ELF-1 (cell line): ENCODE data around the gene CCNY.

ENCODE experiments used
- DNase-seq: peaks from one replicate; pipeline ENCODE4 v3.0.0-alpha.2; 2016; ENCODE audit warnings: low read depth, low spot score

Gene CCNY

DNA sequence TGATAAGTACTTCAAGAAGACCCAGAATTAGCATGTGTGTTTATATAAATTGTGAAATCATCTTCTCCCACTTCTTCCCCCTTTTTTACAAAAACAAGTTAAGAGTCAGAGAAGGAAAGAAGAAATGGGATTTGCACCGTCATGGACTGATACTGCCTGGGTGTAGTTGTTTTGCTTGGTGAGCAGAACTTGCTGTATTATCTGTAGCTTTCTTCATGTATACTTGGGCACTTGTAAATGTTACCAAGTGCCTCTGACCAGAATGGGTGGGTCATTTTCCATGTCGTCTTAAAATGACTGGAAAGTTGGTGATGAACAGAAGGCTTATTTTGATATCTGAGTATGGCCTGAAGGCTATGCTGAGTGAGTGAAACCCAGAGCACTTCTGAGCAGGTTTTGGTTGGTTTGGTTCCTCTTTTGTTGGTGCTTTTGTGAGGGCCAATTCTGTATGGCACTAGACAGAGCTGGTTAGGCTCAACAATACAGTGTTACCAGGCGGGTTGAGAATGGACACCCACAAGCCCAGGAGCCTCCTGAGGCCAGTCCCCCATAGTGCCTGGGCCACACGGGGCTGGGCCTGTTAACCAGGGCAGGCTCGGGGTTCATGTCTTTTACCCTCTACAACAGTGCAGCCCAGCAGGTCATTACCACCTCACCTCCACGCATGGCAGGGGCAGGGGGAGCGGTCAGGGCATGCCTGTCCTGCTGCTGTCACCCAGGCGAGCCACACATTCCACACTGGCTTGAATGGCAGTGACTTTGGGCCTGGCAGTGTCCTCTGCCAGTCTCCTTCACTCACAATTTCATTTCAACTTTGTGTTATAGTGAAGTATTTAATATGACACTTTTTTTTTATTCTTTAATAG, 115.1 kb downstream of the CCNY start:
- no peak for DNase-seq

DNA sequence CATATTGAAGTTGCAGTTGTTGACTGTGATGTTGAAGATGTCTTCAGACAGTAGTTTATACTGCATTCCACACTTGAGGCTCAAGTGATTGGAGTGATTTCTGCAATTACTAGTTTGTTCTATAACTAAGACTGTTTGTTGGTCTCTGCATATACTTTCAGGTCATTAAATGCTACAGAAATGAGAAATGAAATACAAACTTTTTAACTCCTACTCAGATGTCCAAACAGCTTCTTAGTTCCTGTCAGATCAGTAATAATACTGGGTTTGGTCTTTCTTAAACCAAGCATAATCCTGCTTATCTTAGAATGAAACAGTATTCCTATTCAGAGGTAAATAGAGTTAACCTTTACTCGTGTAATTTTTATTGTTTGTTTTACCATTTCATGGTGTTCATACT, 115.9 kb downstream of the CCNY start:
- DNase-seq: no peak

DNA sequence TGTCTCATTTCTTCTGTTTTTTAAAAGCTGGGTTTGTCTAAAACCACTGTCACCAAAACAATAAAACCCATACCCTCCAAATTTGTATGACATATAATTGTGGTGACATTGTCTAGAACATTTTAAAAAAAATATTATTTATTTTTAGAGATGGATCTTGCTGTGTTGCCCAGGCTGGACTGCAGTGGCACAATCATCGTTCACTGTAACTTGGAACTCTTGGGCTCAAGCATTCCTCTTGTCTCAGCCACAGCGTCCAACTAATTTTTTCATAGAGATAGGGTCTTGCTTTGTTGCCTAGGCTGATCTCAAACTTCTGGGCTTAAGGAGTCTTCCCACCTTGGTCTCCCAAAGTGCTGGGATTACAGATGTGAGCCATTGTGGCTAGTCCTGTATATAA, 116.5 kb downstream of the CCNY start:
- no peak for DNase-seq

DNA sequence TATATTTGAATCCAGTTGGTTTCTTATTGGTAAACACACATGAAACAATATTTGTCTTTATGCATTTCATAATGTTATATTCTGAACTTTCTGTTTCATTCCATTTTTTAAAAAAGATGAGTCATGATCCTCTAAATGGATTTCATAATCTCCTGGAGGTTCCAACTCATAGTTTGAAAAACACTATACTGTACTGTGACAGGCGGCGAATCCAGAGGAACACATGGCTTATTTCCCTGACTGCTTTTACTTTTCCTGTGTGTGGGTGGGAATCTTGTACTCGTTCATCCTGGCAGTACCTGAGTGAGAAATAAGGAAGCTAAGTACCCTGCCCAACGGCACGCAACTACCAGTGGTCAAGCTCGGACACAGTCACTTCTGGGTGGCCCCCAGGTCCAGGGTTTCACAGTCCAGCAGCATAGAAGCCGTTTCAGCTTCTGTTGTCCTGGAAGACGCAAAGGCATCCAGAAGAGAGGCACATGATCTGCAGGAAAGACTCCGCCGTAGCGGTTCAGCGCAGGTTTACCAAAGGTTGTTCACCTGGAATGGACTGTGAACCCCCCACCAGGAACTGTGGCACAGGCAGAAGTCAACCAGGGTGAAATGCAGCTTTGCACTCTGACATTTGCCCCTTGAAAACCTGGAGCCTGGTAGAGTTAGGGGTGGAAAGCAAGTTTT, 117.7 kb downstream of the CCNY start:
- no peak for DNase-seq

DNA sequence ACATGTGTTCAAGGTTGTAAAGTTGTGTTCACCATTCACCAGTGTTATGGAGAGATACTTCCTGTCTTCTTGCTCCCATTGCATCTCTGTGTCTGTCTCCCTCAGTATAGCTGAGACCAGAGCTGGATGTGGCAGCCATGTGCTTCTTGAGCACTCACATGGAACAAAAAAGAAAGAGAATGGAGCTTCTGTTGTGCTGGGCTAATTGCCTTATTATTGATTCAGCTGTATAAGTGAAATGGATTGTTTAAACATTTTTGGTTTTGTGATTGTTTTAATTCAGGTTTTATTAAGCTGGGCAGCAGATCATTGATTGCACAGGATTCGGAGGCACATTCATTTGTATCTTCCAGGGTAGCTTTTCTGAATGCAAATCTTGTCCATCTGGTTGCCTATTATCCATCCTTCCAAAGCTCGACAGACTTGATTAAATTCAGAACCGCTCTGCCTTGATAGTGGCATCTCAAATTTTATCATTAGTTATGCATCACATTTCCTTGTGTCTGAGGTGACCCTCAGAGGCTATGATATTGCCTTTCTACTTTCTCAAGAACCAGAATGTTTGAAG, 119.9 kb downstream of the CCNY start:
- DNase-seq: no peak

GRCh38 chr10:35456784-35457183, 120.5 kb downstream of the CCNY start:
- DNase-seq: no peak

DNA sequence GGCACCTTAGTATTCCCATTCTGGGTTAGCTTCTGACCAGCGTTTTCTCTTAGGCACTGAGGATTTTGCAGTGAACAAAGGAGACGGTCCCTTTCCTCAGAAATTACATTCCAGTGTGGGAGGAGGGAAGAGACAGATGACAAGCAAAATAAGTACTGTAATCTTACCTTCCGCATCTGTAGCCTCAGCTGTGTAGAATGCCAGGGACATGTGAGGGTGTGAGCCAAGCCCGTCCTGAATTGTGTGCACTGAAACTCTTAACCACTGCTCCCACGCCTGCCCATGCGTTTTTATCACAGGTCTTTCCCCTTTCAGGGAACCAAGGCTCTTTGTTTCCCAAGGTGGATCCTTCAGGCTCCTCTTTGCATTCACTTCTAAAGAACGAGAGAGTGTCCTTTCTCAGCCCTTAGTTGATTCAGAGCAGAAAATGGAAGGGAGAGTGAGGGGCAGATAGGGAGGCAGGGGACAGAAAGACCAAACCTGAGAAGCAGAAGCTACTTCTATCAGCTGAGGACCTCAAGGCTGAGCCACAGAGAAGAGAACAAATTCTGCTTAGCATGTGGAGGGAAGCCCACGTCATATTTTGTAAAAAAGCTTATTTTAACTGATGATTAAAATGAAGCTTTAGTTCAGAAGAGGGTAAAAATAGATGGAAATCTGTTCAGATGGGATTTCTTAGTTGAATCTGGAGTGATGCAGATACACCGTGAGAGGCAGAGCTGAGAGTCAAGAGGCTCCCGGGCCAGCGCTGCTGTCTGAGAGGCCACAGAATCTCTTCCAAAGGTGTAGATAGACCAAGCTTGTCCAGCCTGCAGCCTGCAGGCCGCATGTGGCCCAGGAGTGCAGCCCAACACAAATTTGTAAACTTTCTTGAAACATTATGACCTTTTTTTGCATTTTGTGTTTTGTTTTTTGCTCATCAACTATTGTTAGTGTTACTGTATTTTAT, 122.5 kb downstream of the CCNY start:
- no peak for DNase-seq

DNA sequence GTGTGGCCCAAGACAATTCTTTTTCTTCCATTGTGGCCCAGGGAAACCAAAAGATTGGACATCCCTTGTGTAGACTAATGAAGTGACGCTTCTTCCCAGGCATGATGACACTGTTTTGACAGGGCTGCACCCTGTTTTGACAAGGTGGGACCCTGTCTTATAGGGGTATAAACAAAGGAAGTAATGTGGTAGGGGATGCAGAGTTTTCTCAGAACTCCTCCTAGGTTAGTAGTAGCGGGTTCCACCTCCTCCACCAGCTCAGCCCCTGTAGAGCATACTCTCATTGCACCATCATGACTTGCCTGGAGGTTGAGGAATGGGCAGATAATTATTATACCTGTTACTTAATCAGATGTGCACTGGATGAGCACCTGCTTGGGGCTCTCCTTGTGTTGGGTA, 123.1 kb downstream of the CCNY start:
- DNase-seq: no peak

DNA sequence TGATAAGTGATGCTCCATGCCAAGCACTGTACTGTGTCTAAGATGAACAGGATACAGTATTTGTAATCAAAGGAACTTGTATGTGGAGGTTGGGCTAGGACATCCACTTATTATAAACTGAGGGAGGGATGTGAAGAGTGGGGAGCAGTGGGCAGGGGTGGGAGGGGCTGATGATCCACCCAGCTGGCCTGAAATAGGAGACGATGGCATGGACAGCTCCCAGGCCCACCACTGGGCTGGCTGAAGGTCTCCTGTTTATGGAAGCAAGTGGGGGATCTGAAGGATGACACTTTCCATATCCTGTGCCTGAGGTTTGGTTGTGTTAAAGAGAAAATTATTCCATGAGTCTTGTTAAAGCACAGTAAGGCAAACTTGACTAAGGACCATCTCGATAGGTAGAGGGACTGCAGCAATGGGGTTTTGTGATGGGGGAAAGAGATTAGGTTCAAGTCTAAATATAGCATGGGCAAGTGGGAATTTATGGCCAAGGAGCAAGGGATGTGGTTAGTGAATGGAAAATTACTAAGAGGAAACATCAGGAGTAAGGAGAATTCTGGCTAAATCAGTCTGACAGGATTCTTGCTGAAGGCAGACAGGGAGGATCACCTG, 124.6 kb downstream of the CCNY start:
- DNase-seq: no peak

DNA sequence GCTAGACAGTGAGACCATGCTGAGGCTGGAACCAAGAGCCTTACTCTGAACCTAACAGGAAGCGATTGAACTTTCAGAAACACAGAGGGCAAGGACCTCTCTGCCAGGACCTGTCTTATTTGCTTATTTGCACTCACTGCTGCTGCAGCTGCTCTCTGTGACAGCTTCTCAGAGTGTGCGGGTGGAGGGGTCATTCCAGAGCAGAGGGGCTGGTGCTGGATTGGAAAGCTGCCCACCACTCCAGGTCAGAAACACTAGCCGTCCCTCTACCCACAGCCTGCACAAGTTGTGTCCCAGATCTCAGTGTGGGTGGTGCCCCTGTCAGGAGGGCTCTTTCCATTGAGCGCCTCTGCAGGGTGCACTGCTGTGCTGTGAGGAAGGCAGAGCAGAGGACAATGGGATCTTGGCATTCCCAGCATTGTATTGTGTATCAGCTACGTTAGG, 126.2 kb downstream of the CCNY start:
- peak; percentile 34 for DNase-seq

DNA sequence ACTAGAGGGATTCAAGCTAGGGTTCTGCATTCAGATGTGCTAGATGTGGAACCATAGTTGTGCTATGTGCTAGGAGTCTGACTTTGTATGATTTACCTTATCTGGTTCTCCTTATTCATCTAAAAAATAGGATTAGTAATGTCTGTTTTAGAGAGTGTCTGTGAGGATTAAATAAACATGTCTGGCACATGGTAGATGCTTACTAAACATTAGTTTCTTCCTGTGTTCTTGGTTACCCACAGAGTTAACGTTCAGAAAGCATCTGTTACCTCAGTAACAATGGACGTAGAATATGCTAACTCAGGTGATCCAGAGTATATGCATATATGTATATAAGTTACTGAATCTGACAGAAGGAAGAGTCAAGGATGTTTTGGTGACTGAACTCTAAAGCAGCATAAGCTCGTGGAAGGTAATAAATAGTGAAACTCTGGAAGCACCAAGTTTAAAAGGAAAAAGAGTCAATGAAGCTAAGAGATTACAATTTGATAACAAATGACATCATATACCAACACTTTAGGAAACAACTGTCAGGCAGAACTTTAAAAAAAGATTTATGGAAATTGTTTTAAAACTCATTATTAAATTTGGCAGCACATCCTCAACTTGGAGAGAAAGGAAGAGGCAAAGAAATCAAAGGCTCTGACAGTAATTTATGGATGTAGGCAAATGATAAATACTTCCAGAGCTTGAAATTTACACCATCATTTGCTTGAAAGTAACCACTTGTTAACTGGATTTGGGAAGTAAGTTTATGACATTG, 127.0 kb downstream of the CCNY start:
- DNase-seq: no peak

GRCh38 chr10:35463878-35464277, 127.6 kb downstream of the CCNY start:
- peak; percentile 58 for DNase-seq

- DNase-seq: no peak
These were observed 128.6 kb downstream of the CCNY start for GRCh38 chr10:35464825-35465456.

DNA sequence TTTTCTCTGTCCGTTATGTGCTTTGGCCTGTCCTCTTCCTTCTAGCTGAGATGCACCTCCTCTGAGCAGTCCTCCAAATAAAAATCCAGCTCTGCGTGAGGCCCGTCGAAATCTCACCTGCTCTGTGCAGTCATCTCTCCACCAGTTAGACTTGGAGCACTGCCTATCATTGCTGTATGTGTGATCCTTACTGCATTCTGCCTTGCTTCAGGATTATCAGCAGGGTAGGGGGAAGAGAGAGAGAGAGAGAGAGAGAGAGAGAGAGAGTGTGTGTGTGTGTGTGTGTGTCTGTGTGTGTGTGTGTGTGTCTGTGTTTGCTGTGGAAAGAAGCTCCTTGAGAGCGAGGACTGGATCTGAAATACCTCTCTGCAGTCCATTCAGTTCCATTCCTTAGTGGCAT, 129.4 kb downstream of the CCNY start:
- no peak for DNase-seq

- no peak for DNase-seq
These were observed 129.9 kb downstream of the CCNY start for GRCh38 chr10:35466170-35466569.

DNA sequence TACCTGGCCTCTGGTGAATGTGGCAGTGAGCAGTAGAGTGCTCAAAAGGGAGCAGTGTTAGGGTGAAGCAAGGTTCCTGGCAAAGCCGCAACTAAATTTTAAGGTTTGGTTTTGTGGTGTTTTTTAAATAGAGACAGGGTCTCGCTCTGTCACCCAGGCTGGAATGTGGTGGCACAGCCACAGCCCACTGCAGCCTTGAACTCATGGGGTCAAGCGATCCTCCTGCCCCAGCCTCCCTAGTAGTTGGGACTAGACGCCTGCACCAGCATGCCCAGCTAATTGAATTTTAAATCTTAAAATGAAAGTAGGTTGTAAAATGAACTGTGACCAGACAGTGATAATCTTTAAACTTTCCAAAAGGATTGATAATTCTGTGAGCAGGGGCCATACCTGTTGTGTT, 130.4 kb downstream of the CCNY start:
- DNase-seq: no peak

GRCh38 chr10:35467186-35467585, 130.9 kb downstream of the CCNY start:
- DNase-seq: no peak

GRCh38 chr10:35470248-35470924, 134.1 kb downstream of the CCNY start:
- peak; percentile 58 for DNase-seq

- no peak for DNase-seq
These were observed 134.6 kb downstream of the CCNY start for GRCh38 chr10:35470925-35471315.
